ENCODE data around the gene DOCK4.
"Not testable (repeated sequence)": the region's sequence is repeated elsewhere in the genome, so short reads cannot be mapped to it uniquely, and the experiment has no call there.

Gene DOCK4

DNA sequence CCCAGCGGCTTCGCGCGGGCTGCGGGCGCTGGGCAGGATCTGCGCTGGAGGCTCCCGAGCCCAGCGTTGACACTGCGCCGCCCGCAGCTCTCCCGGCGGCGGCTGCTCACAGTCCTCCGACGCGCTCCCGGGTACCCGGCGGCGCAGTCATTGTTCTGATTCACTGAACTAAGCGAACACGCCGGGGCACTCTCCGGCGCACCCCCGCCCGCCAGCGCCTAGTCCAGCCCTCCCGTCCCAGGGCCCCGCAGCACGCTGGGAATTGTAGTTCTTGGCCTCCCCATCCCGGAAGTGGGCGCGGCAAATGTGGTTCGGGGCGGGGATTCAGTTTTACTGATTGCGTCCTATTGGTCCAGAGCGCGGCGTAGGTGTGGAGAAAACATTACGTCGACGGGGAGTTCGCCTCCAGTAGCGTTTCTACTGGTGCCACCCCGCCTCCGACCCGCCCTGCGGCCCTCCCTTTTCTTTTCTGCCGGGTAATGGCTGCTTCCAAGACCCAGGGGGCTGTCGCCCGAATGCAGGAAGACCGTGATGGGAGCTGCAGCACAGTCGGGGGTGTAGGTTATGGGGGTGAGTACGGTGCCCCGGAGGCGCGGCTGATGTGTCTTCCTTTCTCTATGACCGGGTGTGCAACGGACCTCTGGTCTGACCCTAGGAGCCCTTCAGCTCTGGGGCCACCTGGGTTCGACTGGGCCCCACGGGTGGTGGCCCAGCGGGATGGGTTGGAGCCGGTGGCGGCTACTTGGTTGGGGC, at the start of gene DOCK4, which contains the start of gene ZNF277:
DOCK4 (minus strand) TSS at position 162 of the 753 bp plus-strand sequence. CDS start 261 bp downstream, outside the sequence.
ZNF277 (plus strand) TSS at position 458 of the 753 bp plus-strand sequence; CDS start at position 480, 22 bp downstream.
- Mint-ChIP-seq H3K36me3 (peaks cover 6% of the 10 kb centered on the region), H3K9me3 (no peaks in the 10 kb centered on the region), H3K27ac (peak within 1 kb of the TSS; percentile 84), H3K4me3 (peak within 1 kb of the TSS; percentile 93), H3K27me3 (peaks cover 29% of the 10 kb centered on the region), H3K4me1 (peaks cover 35% of the 10 kb centered on the region)
- ATAC-seq: peak; percentile 98

DNA sequence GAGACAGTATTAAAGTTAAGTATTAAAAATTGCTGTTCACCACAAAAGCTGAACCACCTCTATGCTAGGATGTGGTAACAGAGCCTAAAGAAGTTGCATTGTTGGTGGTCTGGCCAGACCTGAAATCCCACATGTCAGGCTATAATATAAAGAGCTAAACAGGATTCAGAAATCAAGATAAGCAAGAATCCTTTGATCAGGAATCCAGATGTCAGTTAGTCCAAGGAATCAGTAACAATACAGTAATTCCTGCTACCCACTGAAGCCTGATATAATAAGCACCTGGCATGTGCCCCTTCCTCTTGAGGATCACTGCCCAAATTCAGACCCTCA, 49.2 kb upstream of the DOCK4 start:
- Mint-ChIP-seq H3K36me3 (peaks cover 8% of the 10 kb centered on the region), H3K4me1 (peaks cover 20% of the 10 kb centered on the region), H3K27ac (no peak overlapping the region), H3K4me3 (no peak overlapping the region), H3K27me3 (no peaks in the 10 kb centered on the region), H3K9me3 (no peaks in the 10 kb centered on the region)
- ATAC-seq: no peak

DNA sequence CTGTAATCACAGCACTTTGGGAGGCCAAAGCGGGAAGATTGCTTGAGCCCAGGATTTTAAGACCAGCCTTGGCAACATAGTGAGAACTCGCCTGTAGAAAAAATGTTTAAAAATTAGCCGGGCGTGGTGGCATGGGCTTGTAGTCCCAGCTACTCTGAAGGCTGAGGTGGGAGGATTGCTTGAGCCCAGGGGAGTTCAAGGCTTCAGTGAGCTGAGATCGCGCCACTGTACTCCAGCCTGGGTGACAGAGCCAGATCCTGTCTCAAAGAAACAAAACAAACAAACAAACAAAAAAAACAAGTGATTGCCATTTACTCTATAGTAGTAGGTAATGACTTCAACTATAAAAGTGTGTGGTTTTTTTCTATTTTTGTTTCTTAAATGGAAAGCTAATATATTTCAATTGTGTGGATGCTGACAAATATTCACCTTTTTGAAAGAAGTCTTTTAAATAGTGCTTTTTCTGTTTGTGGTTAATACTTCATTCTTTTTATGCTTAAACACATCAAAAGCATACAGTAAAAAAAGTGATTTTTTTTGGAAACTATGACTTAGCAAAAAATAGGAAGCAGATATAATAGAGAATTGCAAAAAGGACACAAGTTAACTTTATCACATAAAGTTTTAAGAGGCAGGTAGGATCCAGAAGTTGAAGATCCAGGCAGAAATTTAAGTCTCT, 48.6 kb upstream of the DOCK4 start:
- H3K4me3 Mint-ChIP-seq: no peak overlapping the region
- ATAC-seq: no peak
- no peaks in the 10 kb centered on the region for H3K27me3 Mint-ChIP-seq
- no peak overlapping the region for H3K27ac Mint-ChIP-seq
- H3K9me3 Mint-ChIP-seq: no peaks in the 10 kb centered on the region
- H3K4me1 Mint-ChIP-seq: peaks cover 20% of the 10 kb centered on the region
- peaks cover 9% of the 10 kb centered on the region for H3K36me3 Mint-ChIP-seq

- no peak for ATAC-seq
- Mint-ChIP-seq H3K4me1 (peaks cover 20% of the 10 kb centered on the region), H3K4me3 (no peak overlapping the region), H3K36me3 (peaks cover 9% of the 10 kb centered on the region), H3K9me3 (peaks cover 3% of the 10 kb centered on the region), H3K27ac (no peak overlapping the region), H3K27me3 (no peaks in the 10 kb centered on the region)
Observed at GRCh38 chr7:112254156-112254555, 48.0 kb upstream of the DOCK4 start.

GRCh38 chr7:112252691-112253090, 46.5 kb upstream of the DOCK4 start:
- Mint-ChIP-seq H3K27ac (no peak overlapping the region), H3K4me3 (no peak overlapping the region), H3K36me3 (peaks cover 15% of the 10 kb centered on the region), H3K27me3 (no peaks in the 10 kb centered on the region), H3K9me3 (peaks cover 3% of the 10 kb centered on the region), H3K4me1 (peaks cover 20% of the 10 kb centered on the region)
- no peak for ATAC-seq

DNA sequence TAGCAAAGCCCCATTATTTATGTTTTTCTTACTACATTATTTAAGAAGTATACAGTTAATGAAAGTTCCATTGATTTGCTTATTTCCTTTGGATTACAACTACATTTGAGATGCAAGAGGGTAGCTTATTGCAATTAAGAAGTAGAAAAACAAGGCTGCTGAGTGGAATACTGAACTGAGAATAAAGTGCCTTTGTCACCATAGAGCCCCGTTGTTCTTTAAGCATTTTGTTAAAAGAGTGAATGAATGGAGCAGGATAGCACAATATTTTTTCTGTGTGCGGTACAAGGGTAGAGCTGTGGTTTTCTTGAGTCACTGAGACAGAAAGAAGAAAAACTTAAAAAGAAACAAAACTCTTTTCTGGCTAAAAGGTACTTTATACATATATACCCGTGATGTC, 45.9 kb upstream of the DOCK4 start:
- no peak for ATAC-seq
- Mint-ChIP-seq H3K4me3 (no peak overlapping the region), H3K36me3 (peaks cover 21% of the 10 kb centered on the region), H3K9me3 (peaks cover 3% of the 10 kb centered on the region), H3K4me1 (peaks cover 20% of the 10 kb centered on the region), H3K27me3 (no peaks in the 10 kb centered on the region), H3K27ac (no peak overlapping the region)

GRCh38 chr7:112249967-112250366, 43.8 kb upstream of the DOCK4 start:
- H3K36me3 Mint-ChIP-seq: peaks cover 37% of the 10 kb centered on the region
- peaks cover 20% of the 10 kb centered on the region for H3K4me1 Mint-ChIP-seq
- not testable (repeated sequence) for H3K4me3 Mint-ChIP-seq, H3K27ac Mint-ChIP-seq, H3K27me3 Mint-ChIP-seq, H3K9me3 Mint-ChIP-seq, ATAC-seq

DNA sequence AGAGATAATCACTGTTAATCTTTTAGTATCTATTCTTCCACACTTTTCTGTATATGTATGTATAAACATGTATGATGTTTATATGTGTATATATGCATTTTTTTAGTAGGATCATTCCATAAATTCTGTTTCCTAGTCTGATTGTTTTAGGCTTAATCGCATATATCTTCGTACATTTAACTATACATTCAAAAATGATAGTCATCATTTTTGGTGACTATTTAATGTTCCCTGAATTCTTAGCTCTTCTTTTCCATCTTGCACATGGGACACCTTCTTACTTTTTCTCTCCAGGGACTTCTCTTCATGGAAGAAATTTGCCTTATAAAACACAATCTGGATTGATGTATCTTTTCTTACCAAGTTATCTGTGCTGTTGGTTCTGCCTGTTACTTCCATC, 42.4 kb upstream of the DOCK4 start:
- Mint-ChIP-seq H3K9me3 (peaks cover 5% of the 10 kb centered on the region), H3K4me3 (no peak overlapping the region), H3K27me3 (no peaks in the 10 kb centered on the region), H3K4me1 (peaks cover 14% of the 10 kb centered on the region), H3K27ac (no peak overlapping the region), H3K36me3 (peaks cover 40% of the 10 kb centered on the region)
- ATAC-seq: no peak

GRCh38 chr7:112238852-112239610, 32.8 kb upstream of the DOCK4 start:
- Mint-ChIP-seq H3K36me3 (peaks cover 52% of the 10 kb centered on the region), H3K9me3 (peaks cover 7% of the 10 kb centered on the region), H3K4me1 (no peaks in the 10 kb centered on the region), H3K27ac (no peak overlapping the region), H3K4me3 (no peak overlapping the region), H3K27me3 (no peaks in the 10 kb centered on the region)
- no peak for ATAC-seq

DNA sequence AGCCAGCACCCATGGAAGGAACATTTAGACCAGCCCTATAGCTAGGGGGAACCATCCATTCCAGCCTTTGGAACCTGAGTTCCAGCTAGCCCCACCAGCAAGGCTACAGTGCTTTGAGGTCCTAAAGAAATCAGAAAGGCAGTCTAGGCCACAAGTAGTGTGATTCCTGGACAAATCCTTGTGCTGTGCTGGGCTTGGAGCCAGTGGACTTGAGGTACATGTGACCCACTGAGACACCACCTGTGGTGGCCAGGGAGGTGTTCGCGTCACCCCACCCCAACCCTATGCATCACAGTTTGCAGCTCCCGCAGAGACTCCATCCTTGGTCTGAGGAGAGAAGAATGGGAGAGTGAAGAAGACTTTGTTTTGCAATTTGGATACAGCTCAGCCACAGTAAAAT, 32.1 kb upstream of the DOCK4 start:
- Mint-ChIP-seq H3K27ac (no peak overlapping the region), H3K4me3 (no peak overlapping the region), H3K9me3 (peaks cover 7% of the 10 kb centered on the region), H3K27me3 (no peaks in the 10 kb centered on the region), H3K36me3 (peaks cover 50% of the 10 kb centered on the region), H3K4me1 (no peaks in the 10 kb centered on the region)
- ATAC-seq: no peak

DNA sequence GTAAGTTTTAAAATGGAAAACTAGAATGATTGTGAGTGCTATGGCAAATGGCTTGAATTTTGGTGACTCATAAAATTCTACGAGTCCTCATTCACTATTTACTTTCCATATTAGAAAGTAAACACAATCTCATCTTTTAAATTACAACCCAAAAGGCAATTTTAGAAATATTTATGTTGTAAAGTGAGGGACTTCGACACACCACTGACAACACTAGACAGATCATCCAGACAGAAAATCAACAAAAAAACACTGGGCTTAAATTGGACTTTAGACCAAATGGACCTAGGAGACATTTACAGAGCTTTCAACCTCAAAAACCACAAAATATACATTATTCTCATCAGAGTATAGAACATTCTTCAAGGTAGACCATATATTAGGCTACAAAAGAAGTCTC, 30.4 kb upstream of the DOCK4 start:
- Mint-ChIP-seq H3K27ac (no peak overlapping the region), H3K9me3 (peaks cover 6% of the 10 kb centered on the region), H3K4me1 (no peaks in the 10 kb centered on the region), H3K27me3 (no peaks in the 10 kb centered on the region), H3K4me3 (no peak overlapping the region), H3K36me3 (peaks cover 54% of the 10 kb centered on the region)
- no peak for ATAC-seq

- ATAC-seq: no peak
- H3K27me3 Mint-ChIP-seq: no peaks in the 10 kb centered on the region
- no peak overlapping the region for H3K4me3 Mint-ChIP-seq
- H3K27ac Mint-ChIP-seq: no peak overlapping the region
- H3K4me1 Mint-ChIP-seq: peaks cover 1% of the 10 kb centered on the region
- H3K9me3 Mint-ChIP-seq: peaks cover under 1% of the 10 kb centered on the region
- peaks cover 30% of the 10 kb centered on the region for H3K36me3 Mint-ChIP-seq
Observed at GRCh38 chr7:112234147-112234546, 27.9 kb upstream of the DOCK4 start.

DNA sequence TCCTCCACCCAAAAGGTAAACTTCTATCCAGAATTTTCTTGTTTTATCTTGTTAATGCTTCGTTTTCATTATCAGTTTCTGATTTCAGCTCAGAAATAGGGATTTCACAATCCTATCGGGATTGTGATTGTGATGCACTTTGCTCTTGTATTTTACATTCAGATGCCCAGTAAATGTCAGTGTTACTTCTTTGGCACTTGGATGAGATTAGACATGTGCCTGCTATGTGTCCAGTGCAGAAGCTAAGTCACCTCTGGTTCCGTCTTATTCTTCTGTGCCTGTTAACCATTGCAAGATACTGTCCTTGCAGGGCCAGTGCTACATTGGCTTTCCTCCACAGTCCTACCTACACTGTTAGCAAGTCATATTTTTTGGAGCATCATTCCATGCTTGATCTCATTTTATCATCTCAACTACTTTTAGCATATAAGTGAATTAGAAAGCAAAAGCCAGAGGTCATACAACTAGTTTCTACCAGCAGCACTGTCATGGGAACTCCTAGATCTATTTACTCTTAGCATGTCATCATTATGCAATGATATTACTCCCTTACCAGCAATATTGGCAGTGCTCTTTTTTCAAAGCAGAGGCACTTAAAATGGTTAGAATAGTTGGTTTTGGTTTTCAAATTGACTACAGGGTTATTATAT, 27.0 kb upstream of the DOCK4 start:
- no peaks in the 10 kb centered on the region for H3K9me3 Mint-ChIP-seq
- H3K36me3 Mint-ChIP-seq: peaks cover 32% of the 10 kb centered on the region
- ATAC-seq: no peak
- no peaks in the 10 kb centered on the region for H3K27me3 Mint-ChIP-seq
- peaks cover 11% of the 10 kb centered on the region for H3K4me1 Mint-ChIP-seq
- H3K4me3 Mint-ChIP-seq: no peak overlapping the region
- H3K27ac Mint-ChIP-seq: no peak overlapping the region

- Mint-ChIP-seq H3K9me3 (no peaks in the 10 kb centered on the region), H3K27ac (no peak overlapping the region), H3K36me3 (peaks cover 29% of the 10 kb centered on the region), H3K4me3 (no peak overlapping the region), H3K4me1 (peaks cover 12% of the 10 kb centered on the region), H3K27me3 (no peaks in the 10 kb centered on the region)
- ATAC-seq: no peak
Observed at GRCh38 chr7:112232212-112232978, 26.2 kb upstream of the DOCK4 start.

Data from stimulated activated memory B cell treated with anti-CD40 and anti-IgM and Interleukin-4, amounts not matched to agents 10 μg/mL and 1 μg/mL and 100 μg/mL, for 72 hours (primary cell).